IMR-90 (cell line): ENCODE measurements around the gene MOV10L1. TPM values are rescaled to one million over a fixed set of nuclear protein-coding genes. Genes with fewer than 3 reads are reported as not detected.

Source experiments
- ATAC-seq: fragments of 200-7000 bp; cut with Tn5 transposase; 2 replicates; pipeline ENCODE4 v1.9.1; 2020; ENCODE audit warnings: low read depth, mild to moderate bottlenecking, moderate library complexity
- BruUV-seq: library from RNA; stranded (reverse); fragments of 400-500 nt; replicated peaks from 2 replicates; lab custom pipeline; 2021; lab: Mats Ljungman, UMichigan
- CTCF ChIA-PET: fragments of 300-600 bp; formaldehyde crosslinking; extraction: SDS; loops from one replicate; lab custom pipeline; 2021; ENCODE audit warnings: antibody characterized with exemption; lab: Yijun Ruan, JAX
- POLR2A ChIA-PET: fragments of 300-600 bp; sonication (Branson Sonifier 250); formaldehyde crosslinking; loops from one replicate; lab custom pipeline; 2022; ENCODE audit warnings: antibody characterized with exemption; ENCODE audit not compliant: unreplicated experiment; lab: Charles Lee
- DNase-seq: peaks from one replicate; pipeline ENCODE4 v3.0.0; 2013
- H2AFZ ChIP-seq: replicated peaks from 2 replicates; pipeline ENCODE3; 2013; ENCODE audit warnings: low read length, mild to moderate bottlenecking; ENCODE audit not compliant: poor library complexity
- H2AK5ac ChIP-seq: 2 replicates; pipeline ENCODE4 v1.6.1; 2013; ENCODE audit warnings: low read depth, low read length, inconsistent platforms
- H2AK9ac ChIP-seq: replicated peaks from 2 replicates; pipeline ENCODE3; 2013; ENCODE audit warnings: mild to moderate bottlenecking, low read depth, low read length, moderate library complexity; ENCODE audit not compliant: poor library complexity
- H2BK120ac ChIP-seq: 2 replicates; pipeline ENCODE4 v1.6.1; 2013; ENCODE audit warnings: low read depth, low read length, inconsistent platforms
- H2BK15ac ChIP-seq: 3 replicates; pipeline ENCODE4 v1.6.1; 2013; ENCODE audit warnings: low read depth, low read length, inconsistent platforms
- H2BK20ac ChIP-seq: 2 replicates; pipeline ENCODE4 v1.6.1; 2013; ENCODE audit warnings: low read depth, mild to moderate bottlenecking, inconsistent platforms, low read length, moderate library complexity
- H2BK5ac ChIP-seq: 2 replicates; pipeline ENCODE4 v1.6.1; 2013; ENCODE audit warnings: mild to moderate bottlenecking, low read depth, low read length, inconsistent platforms; ENCODE audit not compliant: poor library complexity, severe bottlenecking
- H3K14ac ChIP-seq: replicated peaks from 2 replicates; pipeline ENCODE4 v1.6.1; 2013; ENCODE audit warnings: low read depth, low read length, inconsistent platforms
- H3K18ac ChIP-seq: 2 replicates; pipeline ENCODE4 v1.6.1; 2013; ENCODE audit warnings: low read depth, low read length, control low read depth
- H3K23ac ChIP-seq: 2 replicates; pipeline ENCODE4 v1.6.1; 2013; ENCODE audit warnings: low read depth, low read length, inconsistent platforms
- H3K27ac ChIP-seq: 2 replicates; pipeline ENCODE4 v1.5.1; 2013; ENCODE audit warnings: mild to moderate bottlenecking, control low read depth, low read length; ENCODE audit not compliant: insufficient read depth
- H3K27me3 ChIP-seq: 2 replicates; pipeline ENCODE4 v1.6.1; 2013; ENCODE audit warnings: low read length; ENCODE audit not compliant: control insufficient read depth, insufficient read depth
- H3K36me3 ChIP-seq: 2 replicates; pipeline ENCODE4 v1.6.1; 2013; ENCODE audit warnings: low read length, mixed read lengths; ENCODE audit not compliant: control insufficient read depth, insufficient read depth
- H3K4ac ChIP-seq: 2 replicates; pipeline ENCODE4 v1.6.1; 2013; ENCODE audit warnings: low read depth, low read length, inconsistent platforms
- H3K4me1 ChIP-seq: 2 replicates; pipeline ENCODE4 v1.6.1; 2013; ENCODE audit warnings: low read length, mixed read lengths; ENCODE audit not compliant: control insufficient read depth, insufficient read depth
- H3K4me2 ChIP-seq: 2 replicates; pipeline ENCODE4 v1.6.1; 2013; ENCODE audit warnings: low read depth, mild to moderate bottlenecking, control low read depth, low read length, moderate library complexity
- H3K4me3 ChIP-seq: 2 replicates; pipeline ENCODE4 v1.5.1; 2013; ENCODE audit warnings: low read depth, mild to moderate bottlenecking, control low read depth, low read length, moderate library complexity; ENCODE audit not compliant: insufficient read depth
- H3K56ac ChIP-seq: 2 replicates; pipeline ENCODE4 v1.6.1; 2013; ENCODE audit warnings: low read length, inconsistent platforms; ENCODE audit not compliant: insufficient read depth; ENCODE audit errors: extremely low read depth
- H3K79me1 ChIP-seq, 2 experiments: 2 replicates each; pipeline ENCODE4 v1.6.1; 2013; ENCODE audit warnings: low read length in 2 of 2, inconsistent platforms in 1 of 2, low read depth in 1 of 2
- H3K9ac ChIP-seq: 2 replicates; pipeline ENCODE4 v1.6.1; 2013; ENCODE audit warnings: low read depth, low read length, control low read depth
- H3K9me1 ChIP-seq: 2 replicates; pipeline ENCODE4 v1.6.1; 2013; ENCODE audit warnings: low read length, inconsistent platforms; ENCODE audit not compliant: insufficient read depth
- H3K9me3 ChIP-seq: 2 replicates; pipeline ENCODE4 v1.6.1; 2013; ENCODE audit warnings: low read length; ENCODE audit not compliant: control insufficient read depth, insufficient read depth
- H4K20me1 ChIP-seq: 2 replicates; pipeline ENCODE4 v1.6.1; 2013; ENCODE audit warnings: low read length, inconsistent platforms; ENCODE audit not compliant: insufficient read depth
- H4K5ac ChIP-seq: 2 replicates; pipeline ENCODE4 v1.6.1; 2013; ENCODE audit warnings: mild to moderate bottlenecking, low read depth, low read length, control low read depth
- H4K8ac ChIP-seq, 2 experiments: 2 replicates each; pipeline ENCODE4 v1.6.1; 2013; ENCODE audit warnings: low read depth in 2 of 2, low read length in 2 of 2, control low read depth in 1 of 2, inconsistent platforms in 1 of 2
- H4K91ac ChIP-seq: 2 replicates; pipeline ENCODE4 v1.6.1; 2013; ENCODE audit warnings: low read depth, low read length, inconsistent platforms; ENCODE audit not compliant: insufficient read depth
- CTCF ChIP-seq: conservative IDR thresholded peaks from 2 replicates; pipeline ENCODE4 v1.5.1; 2012; ENCODE audit warnings: mild to moderate bottlenecking, low read depth, low read length, improper control_type of control experiment
- FOS ChIP-seq: fragments of 150-350 bp; IDR thresholded peaks from 2 replicates; pipeline ENCODE4 v1.6.1; 2016; ENCODE audit warnings: low read depth, low read length
- MAFK ChIP-seq: IDR thresholded peaks from 2 replicates; pipeline ENCODE4 v1.6.1; 2012; ENCODE audit warnings: low read depth, low read length, improper control_type of control experiment
- POLR2A ChIP-seq: IDR thresholded peaks from 2 replicates; pipeline ENCODE4 v1.6.1; 2012; ENCODE audit warnings: mild to moderate bottlenecking, low read depth, low read length
- RFX5 ChIP-seq: IDR thresholded peaks from 2 replicates; pipeline ENCODE4 v1.8.0; 2012; ENCODE audit warnings: low read depth, mild to moderate bottlenecking, low read length, moderate library complexity
- WGBS, 2 experiments: methylation state at CpG; one replicate each; pipeline versions ENCODE4 v1.1.5 to v1.1.7; 2013; ENCODE audit warnings: missing lambda C conversion rate in 2 of 2; ENCODE audit not compliant: insufficient read length in 1 of 2; ENCODE audit errors: extremely low coverage in 2 of 2; 5-methylcytosine and 5-hydroxymethylcytosine counted together
- dilution Hi-C: fragments of 300-500 bp; cut with HindIII; formaldehyde crosslinking; loops from one replicate; pipeline ENCODE4 v1.14.3; 2018; ENCODE audit warnings: low sequenced_read_pairs; ENCODE audit not compliant: unreplicated experiment
- in situ Hi-C: fragments of 300-500 bp; cut with MboI; formaldehyde crosslinking; loops from 3 replicates; pipeline ENCODE4 v1.14.3; 2019; ENCODE audit warnings: low sequenced_read_pairs, inconsistent platforms, mixed read lengths
- intact Hi-C: fragments of 100-400 bp; cut with micrococcal nuclease; formaldehyde crosslinking; loops from 2 replicates; pipeline ENCODE4 v1.10.0; 2022
- polyA plus RNA-seq, 3 experiments: library from polyadenylated mRNA; depleted of rRNA; stranded (reverse); fragments of >200 nt; gene quantifications; 2 replicates each; pipeline ENCODE4 v1.2.3, GENCODE V29; 2012; ENCODE audit warnings: low replicate concordance in 1 of 3
- total RNA-seq: library from RNA; depleted of rRNA; stranded (reverse); fragments of >200 nt; gene quantifications from 2 replicates; pipeline ENCODE4 v1.2.3, GENCODE V29; 2012

Gene MOV10L1
- total and polyA plus RNA-seq, 2 of the 4 experiments (the other 2 are of a cell fraction) = 0.72 to 1.4 TPM

DNA sequence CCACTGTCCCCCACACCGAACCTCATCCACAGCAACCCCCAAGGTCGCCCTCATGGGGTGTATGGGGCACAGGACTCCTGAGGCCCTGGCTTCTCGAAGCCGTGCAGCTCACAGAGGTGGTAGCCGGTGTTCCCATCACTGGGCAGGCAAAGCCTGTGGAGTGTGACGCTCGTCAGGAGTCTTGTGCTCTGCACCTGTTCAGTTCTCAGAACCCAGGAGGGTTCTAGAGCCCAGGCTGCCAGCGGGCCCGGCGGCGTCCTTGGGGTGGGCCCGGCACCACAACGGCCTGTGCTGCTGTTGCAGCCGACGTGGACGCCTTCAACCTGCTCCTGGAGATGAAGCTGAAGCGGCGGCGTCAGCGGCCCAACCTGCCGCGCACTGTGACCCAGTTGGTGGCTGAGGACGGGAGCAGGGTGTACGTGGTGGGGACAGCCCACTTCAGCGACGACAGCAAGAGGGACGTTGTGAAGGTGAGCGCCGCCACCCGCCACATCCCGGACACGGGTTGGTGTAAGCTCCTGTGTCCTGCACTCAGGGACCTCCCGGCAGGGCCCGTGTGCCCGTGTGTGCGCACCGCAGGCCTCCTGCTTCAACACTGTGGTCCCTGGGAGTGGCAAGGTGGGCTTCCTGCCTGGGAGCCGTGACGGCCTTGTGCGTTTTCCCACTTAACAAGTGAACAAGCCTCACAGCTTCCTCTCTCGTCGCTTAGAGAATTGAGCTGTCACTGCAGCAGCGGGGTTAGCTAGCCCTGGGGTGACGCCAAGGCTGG, 104.4 kb downstream of the MOV10L1 start:
- H2BK20ac ChIP-seq = no peak overlapping the region
- H2BK5ac ChIP-seq = no peak overlapping the region
- H3K4me2 ChIP-seq = no peak overlapping the region
- no peaks in the 10 kb centered on the region for H3K27me3 ChIP-seq
- H3K9me3 ChIP-seq = no peaks in the 10 kb centered on the region
- H3K4me3 ChIP-seq = no peak overlapping the region
- H4K20me1 ChIP-seq = peaks cover 35% of the 10 kb centered on the region
- peaks cover 6 to 43% of the 10 kb centered on the region in 2 experiments; a peak in 3 of 4 replicates for H3K79me1 ChIP-seq
- no peak for ATAC-seq
- no peak overlapping the region for H3K18ac ChIP-seq
- H4K91ac ChIP-seq = no peak overlapping the region
- BruUV-seq = no TSS peak
- H3K36me3 ChIP-seq = peaks cover 34% of the 10 kb centered on the region
- ChIA-PET POLR2A (no interaction called here), CTCF (interaction anchor here (0.6 kb wide), 1 partner anchor 207 kb away, joined by 3 read pairs; no protein-coding TSS in a partner anchor)
- no peak overlapping the region for H4K8ac ChIP-seq
- intact Hi-C loops (no loop called here), dilution Hi-C loops (no loop called here), in situ Hi-C loops (no loop called here)
- TF ChIP-seq CTCF (no peak), FOS (no peak), POLR2A (no peak), MAFK (no peak), RFX5 (no peak)
- no peak overlapping the region for H4K5ac ChIP-seq
- no peak overlapping the region for H3K23ac ChIP-seq
- H3K9ac ChIP-seq = no peak overlapping the region
- H2BK15ac ChIP-seq = no peak overlapping the region
- H3K56ac ChIP-seq = no peak overlapping the region
- H3K14ac ChIP-seq = no peak overlapping the region
- no peak overlapping the region for H2AK9ac ChIP-seq
- no peak overlapping the region for H2AFZ ChIP-seq
- WGBS, 2 experiments = 92% methylated on average over 33 of the region's 44 CpGs; no CpG with 5 or more reads in 1 of the 2 experiments
- peaks cover 13% of the 10 kb centered on the region; the same call in 1 of the 2 replicates for H3K4me1 ChIP-seq
- no peak for DNase-seq
- no peak overlapping the region for H2AK5ac ChIP-seq
- H3K9me1 ChIP-seq = 0 out of 2 replicates have a peak, but pooled peaks cover 3% of the 10 kb centered on the region
- H3K4ac ChIP-seq = no peak overlapping the region
- no peak overlapping the region for H2BK120ac ChIP-seq
- no peak overlapping the region for H3K27ac ChIP-seq
